NCI-H2107 treated with DMSO at 0.1 percent for 48 hours (cell line): Measurements from ENCODE around the gene FOSL2.
A peak's percentile ranks its signal among the peaks of the same experiment; 100 is the strongest.

Experiments used
- DNase-seq: peaks from one replicate; lab custom pipeline; 2025; ENCODE audit not compliant: unreplicated experiment; lab: John Stamatoyannopoulos, UW

The FOSL2 gene

GRCh38 chr2:28374331-28374730 is 18.3 kb upstream of the FOSL2 start:
- no peak for DNase-seq

- no peak for DNase-seq
Measured at GRCh38 chr2:28375236-28375635, 17.4 kb upstream of the FOSL2 start.

- no peak for DNase-seq
Measured at GRCh38 chr2:28375742-28376631, 16.7 kb upstream of the FOSL2 start.

GRCh38 chr2:28377195-28377816 is 15.4 kb upstream of the FOSL2 start:
- no peak for DNase-seq

GRCh38 chr2:28377984-28378678 is 14.5 kb upstream of the FOSL2 start:
- no peak for DNase-seq

- no peak for DNase-seq
Measured at GRCh38 chr2:28378679-28379584, 13.7 kb upstream of the FOSL2 start.

GRCh38 chr2:28380219-28380618 is 12.4 kb upstream of the FOSL2 start:
- no peak for DNase-seq

GRCh38 chr2:28381225-28382180 is 11.2 kb upstream of the FOSL2 start:
- no peak for DNase-seq

GRCh38 chr2:28382755-28383154 is 9.9 kb upstream of the FOSL2 start:
- no peak for DNase-seq

GRCh38 chr2:28387082-28387960 is 5.3 kb upstream of the FOSL2 start:
- DNase-seq = no peak

- no peak for DNase-seq
Measured at GRCh38 chr2:28389399-28390240, 3.0 kb upstream of the FOSL2 start.

- peak; percentile 62 for DNase-seq
Measured at GRCh38 chr2:28390241-28390745, 2.4 kb upstream of the FOSL2 start.

- peak; percentile 31 for DNase-seq
Measured at GRCh38 chr2:28390746-28391563, 1.7 kb upstream of the FOSL2 start.

- DNase-seq = no peak
Measured at GRCh38 chr2:28391564-28392296, 928 bp upstream of the FOSL2 start.

GRCh38 chr2:28393114-28393836 is 617 bp downstream of the FOSL2 start:
- DNase-seq = no peak
